HUES48 (cell line): ENCODE results near the gene PBRM1.
"Not testable (repeated sequence)": the region's sequence is repeated elsewhere in the genome, so short reads cannot be mapped to it uniquely, and the experiment has no call there.

Experiments used
- H3K27ac ChIP-seq: one replicate; pipeline ENCODE4 v1.7.0; 2013; ENCODE audit warnings: low read depth, low read length, inconsistent platforms
- H3K27me3 ChIP-seq: 2 replicates; pipeline ENCODE4 v1.6.1; 2013; ENCODE audit warnings: mild to moderate bottlenecking, low read length; ENCODE audit not compliant: control insufficient read depth, insufficient read depth
- H3K36me3 ChIP-seq: 2 replicates; pipeline ENCODE4 v1.6.1; 2013; ENCODE audit warnings: low read length; ENCODE audit not compliant: control insufficient read depth, insufficient read depth
- H3K4me1 ChIP-seq: 2 replicates; pipeline ENCODE4 v1.6.1; 2013; ENCODE audit warnings: mild to moderate bottlenecking, low read length; ENCODE audit not compliant: control insufficient read depth, insufficient read depth
- H3K4me3 ChIP-seq: 2 replicates; pipeline ENCODE4 v1.5.1; 2013; ENCODE audit warnings: mild to moderate bottlenecking, low read depth, low read length
- H3K9ac ChIP-seq: 2 replicates; pipeline ENCODE4 v1.6.1; 2013; ENCODE audit warnings: mild to moderate bottlenecking, low read depth, low read length, moderate library complexity
- H3K9me3 ChIP-seq: 2 replicates; pipeline ENCODE4 v1.6.1; 2013; ENCODE audit warnings: low read length; ENCODE audit not compliant: control insufficient read depth, insufficient read depth

The PBRM1 gene

DNA sequence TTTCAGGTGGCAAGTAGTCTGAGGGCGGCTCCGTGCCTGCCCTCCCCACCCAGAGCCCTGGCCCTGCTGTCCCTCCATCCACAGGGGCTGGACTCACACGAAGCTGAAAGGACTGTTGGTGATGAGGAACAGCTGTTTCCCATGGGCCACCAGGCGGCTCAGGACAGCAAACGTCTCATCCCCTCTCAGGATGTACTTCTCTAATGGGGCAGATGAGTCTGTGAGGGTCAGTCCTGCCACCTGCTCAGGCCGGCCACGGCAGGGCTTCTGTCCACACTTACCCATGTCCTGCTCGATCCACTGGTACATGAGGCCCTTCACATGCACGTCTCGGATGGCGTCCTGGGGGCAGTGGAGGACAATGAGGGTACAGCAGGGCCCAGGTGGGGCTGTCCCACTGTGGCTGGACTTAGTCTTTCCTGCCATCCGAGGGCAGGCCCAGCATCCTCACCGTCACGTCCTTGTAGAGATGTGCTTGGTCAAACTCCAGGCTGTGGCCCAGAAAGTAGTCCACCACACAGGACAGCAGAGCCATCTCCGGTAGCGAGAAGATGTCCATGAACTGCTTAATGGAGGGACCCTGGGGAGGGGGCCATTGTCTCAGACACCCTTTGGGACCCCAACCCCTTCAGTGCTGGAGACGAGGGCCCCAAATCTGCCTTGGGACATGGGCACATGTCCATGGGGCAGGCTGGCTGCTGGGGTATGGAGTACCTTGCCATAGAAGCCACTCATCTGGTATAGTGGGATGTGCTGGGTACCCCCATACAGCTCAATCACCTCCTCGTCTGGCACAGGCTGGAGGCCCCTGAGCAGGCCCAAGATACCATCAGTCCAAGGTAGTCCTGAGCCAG lies 157.8 kb downstream of the PBRM1 start:
- H3K4me3 ChIP-seq, result no peak overlapping the region
- no peak overlapping the region for H3K27ac ChIP-seq
- H3K4me1 ChIP-seq, result peaks cover 9% of the 10 kb centered on the region
- no peak overlapping the region for H3K9ac ChIP-seq
- no peaks in the 10 kb centered on the region for H3K27me3 ChIP-seq
- no peaks in the 10 kb centered on the region for H3K9me3 ChIP-seq
- peaks cover 71% of the 10 kb centered on the region for H3K36me3 ChIP-seq

- Histone ChIP-seq H3K36me3 (peaks cover 71% of the 10 kb centered on the region), H3K27me3 (no peaks in the 10 kb centered on the region), H3K9me3 (no peaks in the 10 kb centered on the region), H3K4me1 (peaks cover 5% of the 10 kb centered on the region), H3K4me3 (no peak overlapping the region), H3K9ac (no peak overlapping the region), H3K27ac (no peak overlapping the region)
Measured at GRCh38 chr3:52527039-52527731, 158.5 kb downstream of the PBRM1 start.

GRCh38 chr3:52526671-52527038 lies 159.1 kb downstream of the PBRM1 start:
- H3K36me3 ChIP-seq, result peaks cover 67% of the 10 kb centered on the region

GRCh38 chr3:52525680-52526561 lies 159.8 kb downstream of the PBRM1 start:
- H3K27me3 ChIP-seq, result no peaks in the 10 kb centered on the region
- H3K4me3 ChIP-seq, result no peak overlapping the region
- peaks cover 67% of the 10 kb centered on the region for H3K36me3 ChIP-seq
- H3K4me1 ChIP-seq, result no peaks in the 10 kb centered on the region
- no peaks in the 10 kb centered on the region for H3K9me3 ChIP-seq
- no peak overlapping the region for H3K27ac ChIP-seq
- H3K9ac ChIP-seq, result no peak overlapping the region

More at GRCh38 chr3:52526671-52527038, 159.1 kb downstream of the PBRM1 start:
- H3K27me3 ChIP-seq, H3K4me3 ChIP-seq, H3K27ac ChIP-seq, H3K4me1 ChIP-seq, H3K9me3 ChIP-seq, H3K9ac ChIP-seq: not testable (repeated sequence)

DNA sequence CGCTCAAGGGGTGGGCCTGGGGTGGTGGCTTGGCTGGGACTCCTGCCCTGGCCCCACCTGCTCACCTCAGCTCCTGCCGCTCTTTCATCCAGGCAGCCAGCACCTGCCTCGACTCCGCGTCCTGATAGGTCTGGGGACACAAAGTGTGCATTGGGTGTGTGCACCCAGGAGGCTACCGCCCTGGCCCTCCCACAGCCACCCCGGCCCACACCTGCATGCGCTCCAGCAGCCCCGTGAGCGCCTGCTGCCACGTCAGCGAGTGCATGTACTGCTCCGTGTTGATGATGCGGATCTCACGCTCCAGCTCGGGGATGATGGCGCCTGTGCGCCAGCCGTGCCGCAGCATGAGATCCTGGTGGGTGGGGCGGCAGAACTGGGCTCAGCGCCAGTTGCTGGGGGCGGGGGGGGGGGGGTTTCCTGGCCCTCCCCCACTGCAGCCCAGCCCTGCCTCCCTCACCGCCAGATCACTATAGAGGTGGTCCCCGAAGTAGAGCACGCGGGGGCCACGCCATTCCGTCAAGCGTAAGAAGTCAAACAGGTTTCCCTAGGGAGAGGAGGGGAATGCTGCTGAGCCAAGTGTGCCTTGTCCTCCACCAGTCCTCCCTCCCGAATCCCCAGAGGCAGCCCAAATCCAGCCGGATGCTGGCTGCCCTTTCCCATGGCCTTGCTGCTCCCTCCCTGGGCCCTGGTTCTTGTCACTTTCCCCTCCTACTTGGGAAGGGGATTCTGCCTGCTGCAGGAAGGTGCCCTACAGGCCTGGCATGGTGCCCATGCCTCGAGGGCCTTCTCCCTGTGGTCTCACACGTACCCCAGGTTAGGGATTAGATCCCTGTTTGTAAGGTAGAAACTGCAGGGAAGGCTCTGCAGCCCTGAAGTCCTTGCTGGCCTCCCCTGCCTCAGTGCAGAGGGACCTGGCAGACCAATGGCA lies 160.7 kb downstream of the PBRM1 start:
- Histone ChIP-seq H3K9me3 (no peaks in the 10 kb centered on the region), H3K4me3 (no peak overlapping the region), H3K36me3 (peaks cover 64% of the 10 kb centered on the region), H3K27ac (no peak overlapping the region), H3K27me3 (no peaks in the 10 kb centered on the region), H3K4me1 (no peaks in the 10 kb centered on the region), H3K9ac (no peak overlapping the region)

GRCh38 chr3:52524258-52524751 lies 161.4 kb downstream of the PBRM1 start:
- no peaks in the 10 kb centered on the region for H3K4me1 ChIP-seq
- no peak overlapping the region for H3K9ac ChIP-seq
- no peaks in the 10 kb centered on the region for H3K27me3 ChIP-seq
- no peak overlapping the region for H3K27ac ChIP-seq
- H3K9me3 ChIP-seq, result no peaks in the 10 kb centered on the region
- peaks cover 61% of the 10 kb centered on the region for H3K36me3 ChIP-seq
- no peak overlapping the region for H3K4me3 ChIP-seq

GRCh38 chr3:52523386-52524257 lies 162.1 kb downstream of the PBRM1 start:
- H3K27me3 ChIP-seq, result no peaks in the 10 kb centered on the region
- no peak overlapping the region for H3K9ac ChIP-seq
- H3K4me3 ChIP-seq, result no peak overlapping the region
- H3K9me3 ChIP-seq, result no peaks in the 10 kb centered on the region
- H3K4me1 ChIP-seq, result no peaks in the 10 kb centered on the region
- H3K27ac ChIP-seq, result no peak overlapping the region
- H3K36me3 ChIP-seq, result peaks cover 54% of the 10 kb centered on the region

- Histone ChIP-seq H3K27ac (no peak overlapping the region), H3K36me3 (peaks cover 45% of the 10 kb centered on the region), H3K4me1 (no peaks in the 10 kb centered on the region), H3K9me3 (no peaks in the 10 kb centered on the region), H3K9ac (no peak overlapping the region), H3K4me3 (no peak overlapping the region), H3K27me3 (peaks cover 7% of the 10 kb centered on the region; the same call in 1 of the 2 replicates)
Measured at GRCh38 chr3:52522651-52523251, 163.0 kb downstream of the PBRM1 start.

GRCh38 chr3:52521881-52522650 lies 163.6 kb downstream of the PBRM1 start:
- H3K4me1 ChIP-seq, result no peaks in the 10 kb centered on the region
- H3K4me3 ChIP-seq, result no peak overlapping the region
- no peak overlapping the region for H3K27ac ChIP-seq
- no peak overlapping the region for H3K9ac ChIP-seq
- peaks cover 38% of the 10 kb centered on the region for H3K36me3 ChIP-seq
- peaks cover 8% of the 10 kb centered on the region; the same call in 1 of the 2 replicates for H3K27me3 ChIP-seq
- no peaks in the 10 kb centered on the region for H3K9me3 ChIP-seq
